HL-60 (cell line): ENCODE measurements around the gene FDPS.

ENCODE experiments used
- DNase-seq, 2 experiments: peaks; one replicate each; pipeline ENCODE4 v3.0.0-alpha.2; 2010 to 2020; ENCODE audit warnings: low read depth in 1 of 2, low spot score in 1 of 2
- H3K27ac ChIP-seq: fragments of 250-450 bp; sonication (Bioruptor Pico); replicated peaks from 2 replicates; pipeline ENCODE4 v1.5.1; 2020; ENCODE audit warnings: mild to moderate bottlenecking, moderate library complexity
- H3K27me3 ChIP-seq: fragments of 250-450 bp; sonication (Bioruptor Pico); 2 replicates; pipeline ENCODE4 v1.5.1; 2021; ENCODE audit warnings: mild to moderate bottlenecking, moderate library complexity; ENCODE audit not compliant: insufficient read depth, poor library complexity, severe bottlenecking
- H3K4me3 ChIP-seq: replicated peaks from 2 replicates; pipeline ENCODE4 v1.5.1; 2011; ENCODE audit warnings: mild to moderate bottlenecking, control low read depth, low read length; ENCODE audit not compliant: insufficient read depth
- CTCF ChIP-seq: IDR thresholded peaks from one replicate; pipeline ENCODE4 v1.5.1; 2011; ENCODE audit warnings: low read length, control low read depth, inconsistent platforms; ENCODE audit not compliant: insufficient read depth
- GABPA ChIP-seq: IDR thresholded peaks from 2 replicates; pipeline ENCODE4 v1.6.1; 2012; ENCODE audit warnings: low read depth
- POLR2AphosphoS5 ChIP-seq: IDR thresholded peaks from 2 replicates; pipeline ENCODE4 v1.6.1; 2012; ENCODE audit warnings: low read depth
- SPI1 ChIP-seq: IDR thresholded peaks from 2 replicates; pipeline ENCODE4 v1.6.1; 2012; ENCODE audit warnings: low read depth, mild to moderate bottlenecking, borderline replicate concordance
- long read RNA-seq: library from polyadenylated mRNA; unstranded; transcript quantifications from one replicate; pipeline ENCODE4 v2.0.0, GENCODE V29; 2020
- TF ChIP-seq, protein P1 (sequence below): IDR thresholded peaks from 2 replicates; pipeline ENCODE4 v1.6.1; 2012; ENCODE audit warnings: low read depth; ENCODE audit not compliant: insufficient replicate concordance

The FDPS gene
- long read RNA-seq, transcript FDPS-201 (11 exons, 1,478 nt) = minor isoform, 14 of 484 reads
- long read RNA-seq, transcript FDPS-221 (10 exons, 1,198 nt) = minor isoform, 38 of 484 reads
- long read RNA-seq, transcript FDPS-206 (10 exons, 1,178 nt) = major isoform, 256 of 484 reads
- long read RNA-seq, transcript FDPS-203 (10 exons, 1,256 nt) = minor isoform, 101 of 484 reads
- long read RNA-seq, partial matches to known transcripts = 8 of 484 reads
- long read RNA-seq, other reads (novel, unspliced or antisense) = 44 of 484 reads

DNA sequence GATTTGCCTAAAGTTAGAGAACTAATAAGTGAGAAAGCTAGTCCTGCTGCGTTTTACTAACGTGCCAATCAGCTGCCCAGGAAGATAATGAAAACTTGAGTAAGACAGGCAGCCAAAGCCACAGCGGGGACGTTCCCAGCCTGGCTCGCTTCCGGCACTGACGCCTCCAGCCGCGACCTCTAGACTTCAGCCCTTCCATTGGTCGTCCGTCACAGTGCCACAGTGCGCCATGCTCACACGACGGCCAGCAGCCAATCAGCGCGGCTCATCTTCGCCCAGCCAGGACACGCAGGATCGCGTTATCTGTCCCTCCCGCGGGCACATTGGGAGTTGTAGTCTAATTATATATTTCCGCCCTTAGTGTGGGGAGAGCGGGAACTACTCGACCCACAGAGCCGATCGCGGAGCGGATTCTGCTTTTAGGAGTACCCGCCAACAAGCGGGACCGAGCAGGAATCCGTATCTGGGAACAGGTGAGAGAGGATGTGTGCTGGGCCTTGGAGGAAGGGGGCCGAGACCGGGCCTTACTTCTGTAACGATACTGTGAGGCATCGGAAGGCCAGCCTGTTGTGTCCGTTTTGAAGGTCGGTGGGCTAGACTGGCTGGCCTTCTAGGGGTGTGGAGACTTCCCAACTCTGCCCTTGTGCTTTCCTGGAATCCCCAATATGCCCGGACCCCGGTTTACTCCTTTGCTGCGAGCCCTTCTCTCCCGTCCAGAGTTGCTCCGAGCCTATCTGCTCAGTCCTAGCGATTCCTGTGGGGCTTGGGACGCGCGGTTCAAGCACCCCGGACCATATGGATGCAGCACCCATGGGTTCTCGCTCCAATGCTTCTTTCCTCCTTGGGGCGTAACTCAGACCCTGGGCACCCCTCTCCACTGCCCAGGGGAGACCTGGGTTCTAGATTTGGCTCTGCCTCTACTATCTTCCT, at the start of gene FDPS:
FDPS (plus strand) TSS at position 374 of the 930 bp plus-strand sequence. CDS start 924 bp downstream, outside the sequence.
- Histone ChIP-seq H3K4me3 (peak within 1 kb of the TSS; percentile 91), H3K27ac (peak within 1 kb of the TSS; percentile 90), H3K27me3 (no peaks in the 10 kb centered on the region)
- DNase-seq = peak; percentile 98 to 100
- peak; percentile 47; the same call in 1 of the 2 replicates for TF ChIP-seq POLR2AphosphoS5
- TF ChIP-seq SPI1 = no peak
- peak; percentile 38; the same call in 1 of the 2 replicates for TF ChIP-seq GABPA
- TF ChIP-seq, protein P1, sequence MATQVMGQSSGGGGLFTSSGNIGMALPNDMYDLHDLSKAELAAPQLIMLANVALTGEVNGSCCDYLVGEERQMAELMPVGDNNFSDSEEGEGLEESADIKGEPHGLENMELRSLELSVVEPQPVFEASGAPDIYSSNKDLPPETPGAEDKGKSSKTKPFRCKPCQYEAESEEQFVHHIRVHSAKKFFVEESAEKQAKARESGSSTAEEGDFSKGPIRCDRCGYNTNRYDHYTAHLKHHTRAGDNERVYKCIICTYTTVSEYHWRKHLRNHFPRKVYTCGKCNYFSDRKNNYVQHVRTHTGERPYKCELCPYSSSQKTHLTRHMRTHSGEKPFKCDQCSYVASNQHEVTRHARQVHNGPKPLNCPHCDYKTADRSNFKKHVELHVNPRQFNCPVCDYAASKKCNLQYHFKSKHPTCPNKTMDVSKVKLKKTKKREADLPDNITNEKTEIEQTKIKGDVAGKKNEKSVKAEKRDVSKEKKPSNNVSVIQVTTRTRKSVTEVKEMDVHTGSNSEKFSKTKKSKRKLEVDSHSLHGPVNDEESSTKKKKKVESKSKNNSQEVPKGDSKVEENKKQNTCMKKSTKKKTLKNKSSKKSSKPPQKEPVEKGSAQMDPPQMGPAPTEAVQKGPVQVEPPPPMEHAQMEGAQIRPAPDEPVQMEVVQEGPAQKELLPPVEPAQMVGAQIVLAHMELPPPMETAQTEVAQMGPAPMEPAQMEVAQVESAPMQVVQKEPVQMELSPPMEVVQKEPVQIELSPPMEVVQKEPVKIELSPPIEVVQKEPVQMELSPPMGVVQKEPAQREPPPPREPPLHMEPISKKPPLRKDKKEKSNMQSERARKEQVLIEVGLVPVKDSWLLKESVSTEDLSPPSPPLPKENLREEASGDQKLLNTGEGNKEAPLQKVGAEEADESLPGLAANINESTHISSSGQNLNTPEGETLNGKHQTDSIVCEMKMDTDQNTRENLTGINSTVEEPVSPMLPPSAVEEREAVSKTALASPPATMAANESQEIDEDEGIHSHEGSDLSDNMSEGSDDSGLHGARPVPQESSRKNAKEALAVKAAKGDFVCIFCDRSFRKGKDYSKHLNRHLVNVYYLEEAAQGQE = peak; percentile 36
- TF ChIP-seq CTCF = no peak

- no peak overlapping the region for H3K27ac ChIP-seq
- DNase-seq = no peak
- H3K4me3 ChIP-seq = no peak overlapping the region
- TF ChIP-seq, protein P1 = no peak
- no peak for TF ChIP-seq GABPA
- TF ChIP-seq CTCF = no peak
- TF ChIP-seq POLR2AphosphoS5 = no peak
- no peak for TF ChIP-seq SPI1
- H3K27me3 ChIP-seq = no peaks in the 10 kb centered on the region
Measured at GRCh38 chr1:155260276-155260675, 48.4 kb upstream of the FDPS start.

- peak in 1 of 2 experiments; percentile 26 for DNase-seq
- H3K27me3 ChIP-seq = no peaks in the 10 kb centered on the region
- H3K4me3 ChIP-seq = peak overlapping the region; percentile 82
- H3K27ac ChIP-seq = peak overlapping the region; percentile 80
- TF ChIP-seq CTCF (no peak), SPI1 (no peak), POLR2AphosphoS5 (no peak), GABPA (peak; percentile 75)
Measured at GRCh38 chr1:155261493-155261851, 47.2 kb upstream of the FDPS start.
